ENCODE data around the gene OR2T35.

Gene OR2T35

DNA sequence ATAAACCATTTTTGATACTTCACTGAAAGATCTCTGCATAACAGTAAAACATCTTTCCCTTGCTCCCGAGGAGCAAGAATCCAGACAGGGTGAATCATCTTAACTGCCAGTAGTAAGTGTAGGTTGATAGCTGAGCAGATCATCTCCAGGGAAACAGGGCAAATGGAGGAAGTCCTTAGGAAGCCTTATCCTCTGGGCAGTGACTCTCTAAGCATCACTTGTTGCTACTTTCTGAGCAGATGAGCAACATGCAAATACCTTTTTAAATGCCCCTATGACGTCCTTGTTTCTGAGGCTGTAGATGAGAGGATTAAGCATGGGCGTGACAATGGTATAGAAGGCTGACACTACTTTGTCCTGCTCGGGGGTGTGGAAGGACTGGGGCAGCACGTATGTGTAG is 19.1 kb downstream of the OR2T35 start:
- no peak for DNase-seq

GRCh38 chr1:248625166-248625565 is 19.9 kb downstream of the OR2T35 start:
- DNase-seq = no peak

- DNase-seq = no peak
These were observed 22.5 kb downstream of the OR2T35 start for GRCh38 chr1:248622570-248623001.

DNA sequence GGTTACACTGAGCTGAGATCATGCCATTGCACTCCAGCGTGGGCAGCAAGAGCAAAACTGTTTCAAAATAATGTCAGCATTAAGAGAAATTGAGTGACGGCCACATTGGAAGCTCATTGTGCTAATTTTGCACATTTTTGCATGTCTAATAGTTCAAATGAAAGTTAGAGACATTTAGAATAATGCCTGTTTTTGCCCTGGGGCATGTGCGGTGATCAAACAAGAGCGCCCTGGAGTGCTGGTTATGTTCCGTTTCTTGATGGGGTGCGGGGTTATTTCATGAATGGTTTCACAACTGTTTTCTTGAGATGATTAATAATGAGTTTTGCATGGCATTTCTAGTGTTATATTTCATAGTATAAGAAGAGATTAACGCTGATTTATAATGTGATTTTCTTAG is 23.3 kb downstream of the OR2T35 start:
- no peak for DNase-seq

DNA sequence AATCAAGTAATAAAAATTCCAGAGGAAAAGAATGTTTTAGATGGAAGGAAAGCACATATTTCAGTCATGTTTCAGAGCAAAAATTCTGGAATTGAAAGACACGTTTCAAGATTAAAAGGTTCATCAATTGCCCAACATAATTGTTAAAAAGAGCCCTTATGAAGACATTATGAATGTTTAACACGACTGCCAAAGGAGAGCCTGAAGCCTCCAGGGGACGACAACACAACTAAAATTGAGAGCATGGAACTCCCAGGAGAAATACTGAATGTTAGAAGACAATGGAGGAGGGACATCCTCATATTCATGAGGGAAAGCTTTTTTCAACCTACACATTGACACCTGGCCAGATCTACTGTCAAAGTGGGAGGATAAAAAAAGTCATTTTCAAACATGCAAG is 26.2 kb downstream of the OR2T35 start:
- peak; percentile 27 to 52 for DNase-seq

GRCh38 chr1:248618119-248618518 is 27.0 kb downstream of the OR2T35 start:
- DNase-seq = no peak

DNA sequence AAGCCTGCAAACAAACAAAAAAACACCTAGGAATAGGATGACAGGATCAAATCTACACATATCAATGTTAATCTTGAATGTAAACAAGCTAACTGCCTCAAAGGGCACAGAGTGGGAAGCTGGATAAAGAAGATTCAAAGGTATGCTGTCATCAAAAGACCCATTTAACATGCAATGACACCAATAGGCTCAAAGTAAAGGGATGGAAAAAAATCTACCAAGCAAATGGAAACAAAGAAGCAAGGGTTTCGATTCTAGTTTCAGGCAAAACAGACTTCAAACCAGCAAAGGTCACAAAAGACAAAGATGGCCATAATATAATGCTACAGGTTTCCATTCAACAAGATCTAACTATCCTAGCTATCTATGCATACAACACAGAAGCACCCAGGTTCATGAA is 31.3 kb downstream of the OR2T35 start:
- DNase-seq = no peak

GRCh38 chr1:248611883-248612414 is 33.1 kb downstream of the OR2T35 start:
- peak in 1 of 2 experiments; percentile 12 for DNase-seq

- DNase-seq = no peak
These were observed 34.8 kb downstream of the OR2T35 start for GRCh38 chr1:248610301-248610700.

- DNase-seq = no peak
These were observed 45.7 kb downstream of the OR2T35 start for GRCh38 chr1:248599396-248599795.

- DNase-seq = no peak
These were observed 47.5 kb downstream of the OR2T35 start, which contains the start of gene OR2T10 for GRCh38 chr1:248597589-248597988. Gene OR2T10 (minus strand): TSS chr1:248597700. CDS start chr1:248593768, 3,932 bp downstream.

GRCh38 chr1:248596615-248597014 is 48.5 kb downstream of the OR2T35 start:
- DNase-seq = no peak

- DNase-seq = no peak
These were observed 51.9 kb downstream of the OR2T35 start for GRCh38 chr1:248593226-248593625.

DNA sequence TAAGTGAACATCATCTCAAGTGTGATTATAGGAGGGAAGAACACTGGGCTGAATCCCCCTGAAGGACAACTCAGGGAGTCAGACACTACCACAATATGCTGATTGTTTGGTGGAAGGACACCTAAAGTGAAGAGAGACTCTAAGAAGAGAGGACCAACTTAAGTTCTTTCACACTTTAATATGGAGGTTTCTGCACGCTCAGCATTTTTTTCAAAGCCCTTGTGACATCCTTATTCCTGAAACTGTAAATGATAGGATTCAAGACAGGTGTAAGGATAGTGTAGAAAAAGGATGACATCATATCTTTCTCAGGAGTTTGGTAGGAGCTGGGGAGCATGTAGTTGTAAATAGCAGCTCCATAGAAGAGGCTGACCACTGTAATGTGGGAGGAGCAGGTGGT is 52.4 kb downstream of the OR2T35 start:
- DNase-seq = no peak

DNA sequence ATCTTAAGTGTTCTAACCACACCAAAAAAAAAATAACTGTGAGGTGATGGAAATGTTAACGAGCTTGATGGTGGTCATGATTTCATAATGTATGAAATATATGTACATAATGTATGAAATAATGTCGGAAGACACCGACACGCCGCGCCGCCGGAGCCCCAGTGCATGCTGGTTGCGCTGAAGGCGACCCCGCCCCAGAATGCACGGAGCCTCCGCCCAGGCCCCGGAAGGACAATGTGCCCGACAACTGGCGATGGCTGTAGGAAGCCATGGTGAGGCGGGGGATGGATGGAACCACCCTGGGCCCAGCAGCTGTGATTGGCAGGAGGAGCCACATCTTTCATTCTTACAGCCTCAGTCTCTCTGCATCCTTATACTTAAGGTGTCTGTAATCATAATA is 55.0 kb downstream of the OR2T35 start:
- DNase-seq = no peak

DNA sequence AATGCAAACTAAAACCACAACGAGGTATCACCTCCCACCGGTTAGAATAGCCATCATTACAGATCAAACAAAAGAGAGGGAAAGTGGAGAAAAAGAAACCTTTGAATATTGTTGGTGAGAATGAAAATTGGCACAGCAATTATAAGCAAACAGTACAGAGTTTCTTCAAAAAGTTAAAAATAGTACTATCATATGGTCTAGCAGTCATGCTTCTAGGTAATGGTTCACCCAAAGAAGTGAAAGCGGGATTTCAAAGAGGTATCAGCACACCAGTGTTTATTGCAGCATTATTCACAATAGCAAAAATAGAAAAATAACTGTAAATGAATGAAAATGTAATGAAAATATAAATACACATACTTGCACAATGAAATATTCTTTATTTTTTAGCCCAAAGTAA is 55.7 kb downstream of the OR2T35 start:
- no peak for DNase-seq

Data from stimulated activated CD4-positive, alpha-beta T cell treated with anti-CD3 and anti-CD28 coated beads, Interleukin-4, amount 100 ng/mL, for 4 hours (primary cell).